Astrocyte (in vitro differentiated cells and primary cell): ENCODE results near the gene SYNDIG1L.

ENCODE experiments used
- EZH2 ChIP-seq: IDR thresholded peaks from 2 replicates; pipeline ENCODE4 v1.6.1; 2012; ENCODE audit warnings: mild to moderate bottlenecking, low read length, inconsistent platforms; ENCODE audit not compliant: insufficient read depth
- TF ChIP-seq, protein P1 (sequence below): IDR thresholded peaks from 2 replicates; pipeline ENCODE4 v1.5.1; 2011; ENCODE audit warnings: low read depth, mild to moderate bottlenecking, inconsistent platforms, low read length, moderate library complexity; ENCODE audit not compliant: insufficient read depth

- TF ChIP-seq, protein P1, sequence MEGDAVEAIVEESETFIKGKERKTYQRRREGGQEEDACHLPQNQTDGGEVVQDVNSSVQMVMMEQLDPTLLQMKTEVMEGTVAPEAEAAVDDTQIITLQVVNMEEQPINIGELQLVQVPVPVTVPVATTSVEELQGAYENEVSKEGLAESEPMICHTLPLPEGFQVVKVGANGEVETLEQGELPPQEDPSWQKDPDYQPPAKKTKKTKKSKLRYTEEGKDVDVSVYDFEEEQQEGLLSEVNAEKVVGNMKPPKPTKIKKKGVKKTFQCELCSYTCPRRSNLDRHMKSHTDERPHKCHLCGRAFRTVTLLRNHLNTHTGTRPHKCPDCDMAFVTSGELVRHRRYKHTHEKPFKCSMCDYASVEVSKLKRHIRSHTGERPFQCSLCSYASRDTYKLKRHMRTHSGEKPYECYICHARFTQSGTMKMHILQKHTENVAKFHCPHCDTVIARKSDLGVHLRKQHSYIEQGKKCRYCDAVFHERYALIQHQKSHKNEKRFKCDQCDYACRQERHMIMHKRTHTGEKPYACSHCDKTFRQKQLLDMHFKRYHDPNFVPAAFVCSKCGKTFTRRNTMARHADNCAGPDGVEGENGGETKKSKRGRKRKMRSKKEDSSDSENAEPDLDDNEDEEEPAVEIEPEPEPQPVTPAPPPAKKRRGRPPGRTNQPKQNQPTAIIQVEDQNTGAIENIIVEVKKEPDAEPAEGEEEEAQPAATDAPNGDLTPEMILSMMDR, result no peak
- no peak for TF ChIP-seq EZH2
These were observed 10.9 kb downstream of the SYNDIG1L start for GRCh38 chr14:74415115-74415437.
